ENCODE results near the gene FCER1A.

Gene FCER1A

DNA sequence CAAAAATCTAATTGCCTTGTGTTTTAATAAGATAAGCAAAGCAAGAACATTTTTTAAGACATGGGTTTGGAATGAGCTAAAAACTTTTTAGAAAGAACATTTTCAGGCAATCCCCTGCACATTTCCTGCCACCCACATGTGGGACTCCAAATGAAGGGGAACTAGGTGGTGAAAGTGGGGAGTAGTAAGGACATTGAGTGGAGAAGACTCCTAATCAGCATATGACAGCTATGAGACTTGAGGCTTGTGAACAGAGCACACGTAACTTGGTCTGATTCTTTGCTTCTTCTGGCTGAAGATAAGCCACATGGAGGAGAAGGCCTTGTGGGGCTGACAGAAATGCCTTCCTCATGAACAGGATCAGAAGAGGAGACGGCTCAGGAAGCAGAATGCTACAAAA is 50.3 kb downstream of the FCER1A start:
- DNase-seq (ENCODE audit: low read depth), result no peak

Measured in EH (cell line).